Left lobe of liver (tissue), 2 donors: Measurements from ENCODE around the gene PRKAG2. TPM values are rescaled to one million over a fixed set of nuclear protein-coding genes. Genes with fewer than 3 reads are reported as not detected.

Experiments used
- ATAC-seq: fragments of 200-7000 bp; cut with Tn5 transposase; one replicate; pipeline ENCODE4 v1.9.1; 2020; ENCODE audit warnings: mild to moderate bottlenecking, moderate library complexity
- DNase-seq: peaks from one replicate; pipeline ENCODE4 v3.0.0-alpha.2; 2020; ENCODE audit warnings: low spot score
- total RNA-seq: library from RNA; stranded (reverse); gene quantifications from one replicate; pipeline ENCODE4 v1.2.1, GENCODE V29; 2021
- donor health status: DM: no; HTN: no; CAD: no; lungs with moderate emphysema.
- donor health status: DM: no; HTN: yes; CAD: no.

The PRKAG2 gene
- total RNA-seq, 1 donor from 2014 or later, result 43.4 TPM

- no peak for ATAC-seq
- DNase-seq, result no peak
Observed at GRCh38 chr7:151704960-151705635, 171.8 kb downstream of the PRKAG2 start.

- DNase-seq, result no peak
- no peak for ATAC-seq
Observed at GRCh38 chr7:151704299-151704959, 172.5 kb downstream of the PRKAG2 start.

GRCh38 chr7:151702961-151703360 lies 174.0 kb downstream of the PRKAG2 start:
- ATAC-seq (no peak), DNase-seq (no peak)

GRCh38 chr7:151700586-151701165 lies 176.2 kb downstream of the PRKAG2 start:
- DNase-seq, result no peak
- ATAC-seq, result no peak

- ATAC-seq, result no peak
- DNase-seq, result no peak
Observed at GRCh38 chr7:151699928-151700319, 177.0 kb downstream of the PRKAG2 start.

GRCh38 chr7:151699147-151699927 lies 177.6 kb downstream of the PRKAG2 start:
- ATAC-seq (no peak), DNase-seq (no peak)

- DNase-seq, result no peak
- ATAC-seq, result no peak
Observed at GRCh38 chr7:151697942-151698341, 179.0 kb downstream of the PRKAG2 start.

- ATAC-seq (peak; percentile 0), DNase-seq (no peak)
Observed at GRCh38 chr7:151697515-151697895, 179.4 kb downstream of the PRKAG2 start.

GRCh38 chr7:151696721-151697514 lies 180.0 kb downstream of the PRKAG2 start:
- ATAC-seq (peak; percentile 82), DNase-seq (peak; percentile 93)

GRCh38 chr7:151695951-151696541 lies 180.9 kb downstream of the PRKAG2 start:
- DNase-seq, result no peak

GRCh38 chr7:151694828-151695580 lies 181.9 kb downstream of the PRKAG2 start:
- DNase-seq, result peak; percentile 88
- peak; percentile 57 for ATAC-seq

More at GRCh38 chr7:151695951-151696541, 180.9 kb downstream of the PRKAG2 start:
- ATAC-seq, result peak; percentile 30

GRCh38 chr7:151694441-151694827 lies 182.5 kb downstream of the PRKAG2 start:
- ATAC-seq (no peak), DNase-seq (no peak)

- no peak for ATAC-seq
- DNase-seq, result no peak
Observed at GRCh38 chr7:151693140-151693539, 183.8 kb downstream of the PRKAG2 start.

- DNase-seq (no peak), ATAC-seq (no peak)
Observed at GRCh38 chr7:151692721-151693120, 184.2 kb downstream of the PRKAG2 start.

- ATAC-seq (no peak), DNase-seq (no peak)
Observed at GRCh38 chr7:151691449-151691848, 185.5 kb downstream of the PRKAG2 start.

GRCh38 chr7:151690606-151691005 lies 186.3 kb downstream of the PRKAG2 start:
- no peak for ATAC-seq
- DNase-seq, result no peak

- ATAC-seq (peak; percentile 9), DNase-seq (no peak)
Observed at GRCh38 chr7:151689196-151689971, 187.5 kb downstream of the PRKAG2 start.

- ATAC-seq (no peak), DNase-seq (no peak)
Observed at GRCh38 chr7:151688236-151688780, 188.6 kb downstream of the PRKAG2 start.
